ENCODE measurements around the gene TMED1.
A peak's percentile ranks its signal among the peaks of the same experiment; 100 is the strongest.
"Not testable (repeated sequence)": the region's sequence is repeated elsewhere in the genome, so short reads cannot be mapped to it uniquely, and the experiment has no call there.

The TMED1 gene

GRCh38 chr19:10862561-10863106 lies 26.6 kb upstream of the TMED1 start:
- no peak for DNase-seq (ENCODE audit: low spot score)

GRCh38 chr19:10861103-10861651 lies 25.2 kb upstream of the TMED1 start:
- DNase-seq (ENCODE audit: low spot score) = no peak

GRCh38 chr19:10858204-10858828 lies 22.3 kb upstream of the TMED1 start:
- DNase-seq (ENCODE audit: low spot score) = no peak

- not testable (repeated sequence) for DNase-seq (ENCODE audit: low spot score)
Observed at GRCh38 chr19:10856899-10857298, 20.9 kb upstream of the TMED1 start.

- DNase-seq (ENCODE audit: low spot score) = no peak
Observed at GRCh38 chr19:10855879-10856522, 20.0 kb upstream of the TMED1 start.

GRCh38 chr19:10854350-10855089 lies 18.5 kb upstream of the TMED1 start:
- DNase-seq (ENCODE audit: low spot score) = no peak

GRCh38 chr19:10852941-10853340 lies 16.9 kb upstream of the TMED1 start:
- DNase-seq (ENCODE audit: low spot score) = no peak

GRCh38 chr19:10852098-10852800 lies 16.2 kb upstream of the TMED1 start:
- DNase-seq (ENCODE audit: low spot score) = no peak

- no peak for DNase-seq (ENCODE audit: low spot score)
Observed at GRCh38 chr19:10850631-10851030, 14.6 kb upstream of the TMED1 start.

GRCh38 chr19:10848230-10848856 lies 12.3 kb upstream of the TMED1 start, which contains the start of gene C19orf38:
Gene C19orf38 (plus strand): TSS chr19:10848415. CDS start chr19:10848509, 94 bp downstream.
- DNase-seq (ENCODE audit: low spot score) = no peak

- no peak for DNase-seq (ENCODE audit: low spot score)
Observed at GRCh38 chr19:10846500-10847202, 10.6 kb upstream of the TMED1 start.

GRCh38 chr19:10842788-10843187 lies 6.8 kb upstream of the TMED1 start:
- DNase-seq (ENCODE audit: low spot score) = no peak

GRCh38 chr19:10839114-10840050 lies 3.4 kb upstream of the TMED1 start:
- no peak for DNase-seq (ENCODE audit: low spot score)

GRCh38 chr19:10838377-10838776 lies 2.4 kb upstream of the TMED1 start:
- no peak for DNase-seq (ENCODE audit: low spot score)

- not testable (repeated sequence) for DNase-seq (ENCODE audit: low spot score)
Observed at GRCh38 chr19:10837649-10838048, 1.6 kb upstream of the TMED1 start.

GRCh38 chr19:10836479-10837330 lies 693 bp upstream of the TMED1 start:
- DNase-seq (ENCODE audit: low spot score) = peak; percentile 89

- DNase-seq (ENCODE audit: low spot score) = no peak
Observed at GRCh38 chr19:10835089-10835753, 791 bp downstream of the TMED1 start.

- DNase-seq (ENCODE audit: low spot score) = no peak
Observed at GRCh38 chr19:10832939-10833296, 3.1 kb downstream of the TMED1 start.
